Measurements from ENCODE around the gene RAB41. TPM values are rescaled to one million over a fixed set of nuclear protein-coding genes. Genes with fewer than 3 reads are reported as not detected.
A peak's percentile ranks its signal among the peaks of the same experiment; 100 is the strongest.

RAB41 gene
- total RNA-seq, 1 experiment from 2014 or later, result not detected

DNA sequence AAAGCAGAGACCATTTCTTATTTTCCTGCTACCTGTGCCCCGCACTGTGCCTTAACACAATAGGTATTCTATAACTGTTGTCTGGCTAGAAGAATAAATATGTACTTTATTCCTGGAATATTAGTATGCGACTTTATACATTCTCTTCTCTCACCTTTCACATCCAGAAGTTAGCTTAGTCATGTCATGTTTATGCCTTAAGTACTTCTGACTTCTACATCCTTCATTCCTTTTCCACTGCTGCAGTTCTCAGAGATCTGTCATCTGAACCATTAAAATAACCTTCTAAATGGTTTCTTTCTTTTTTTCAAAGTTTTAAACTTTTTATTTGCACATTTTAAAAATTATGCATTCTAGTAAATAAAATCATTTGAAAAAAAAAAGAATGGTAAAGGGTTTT lies 42.4 kb downstream of the RAB41 start:
- H3K4me3 ChIP-seq (ENCODE audit: insufficient read depth, low read depth, low read length), result no peak overlapping the region
- no peak for DNase-seq
- no peaks in the 10 kb centered on the region for H3K27me3 ChIP-seq (ENCODE audit: control insufficient read depth, insufficient read depth, low read length)
- no peaks in the 10 kb centered on the region for H3K36me3 ChIP-seq (replicated peaks; ENCODE audit: control insufficient read depth, insufficient read depth, low read length)

DNA sequence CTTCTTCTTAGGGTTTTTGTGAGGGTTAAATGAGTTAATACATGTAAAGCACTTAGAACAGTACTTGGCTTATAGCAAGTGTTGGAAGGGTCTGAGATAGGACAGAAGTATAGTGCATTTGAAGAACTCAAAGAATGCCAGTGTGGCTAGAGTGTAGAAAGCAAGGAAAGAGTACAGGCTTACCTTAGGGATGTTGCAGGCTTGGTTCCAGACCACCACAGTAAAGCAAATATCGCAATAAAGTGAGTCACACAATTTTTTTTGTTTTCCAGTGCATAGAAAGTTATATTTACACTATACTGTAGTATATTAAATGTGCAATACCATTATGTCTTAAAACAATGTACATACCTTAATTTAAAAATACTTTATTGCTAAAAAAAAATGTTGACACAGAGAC lies 49.2 kb downstream of the RAB41 start:
- DNase-seq, result no peak
- H3K4me3 ChIP-seq (ENCODE audit: insufficient read depth, low read depth, low read length), result no peak overlapping the region
- no peaks in the 10 kb centered on the region for H3K27me3 ChIP-seq (ENCODE audit: control insufficient read depth, insufficient read depth, low read length)
- peaks cover 1% of the 10 kb centered on the region; the same call in 1 of the 2 replicates for H3K36me3 ChIP-seq (replicated peaks; ENCODE audit: control insufficient read depth, insufficient read depth, low read length)

DNA sequence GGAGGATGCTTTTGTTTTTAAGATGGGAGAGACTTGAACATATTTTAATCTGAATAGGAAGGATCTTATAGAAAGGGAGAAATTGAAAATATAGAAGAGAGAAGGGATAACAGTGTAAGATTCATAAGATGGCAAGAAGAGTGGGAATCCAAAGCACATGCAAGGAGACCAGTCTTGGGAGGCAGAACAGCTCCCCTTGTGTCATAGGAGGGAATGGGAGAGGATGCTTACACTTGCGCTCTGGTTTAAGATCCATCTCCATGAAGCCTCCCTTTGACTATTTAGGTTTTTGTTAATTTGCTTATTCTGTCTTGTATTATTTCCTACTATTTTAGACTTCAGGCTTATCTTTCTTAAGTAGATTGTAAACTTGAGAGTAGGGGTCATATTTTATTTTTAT lies 50.6 kb downstream of the RAB41 start:
- H3K4me3 ChIP-seq (ENCODE audit: insufficient read depth, low read depth, low read length), result no peak overlapping the region
- DNase-seq, result peak; percentile 22
- H3K27me3 ChIP-seq (ENCODE audit: control insufficient read depth, insufficient read depth, low read length), result no peaks in the 10 kb centered on the region
- peaks cover 1% of the 10 kb centered on the region; the same call in 1 of the 2 replicates for H3K36me3 ChIP-seq (replicated peaks; ENCODE audit: control insufficient read depth, insufficient read depth, low read length)

Other genes starting within 250 kb of the RAB41 start
- gene AWAT2, start 232.2 kb upstream of the RAB41 start, total RNA-seq (2014; rRNA removed; shearing (Covaris generic)), result 0.26 TPM in 1 of 2 replicates, not detected in the other
- gene OTUD6A, start 219.7 kb upstream of the RAB41 start, total RNA-seq (2014; rRNA removed; shearing (Covaris generic)), result not detected in 2 replicates
- gene IGBP1, start 148.7 kb upstream of the RAB41 start, total RNA-seq (2014; rRNA removed; shearing (Covaris generic)), result 47.5 and 57.2 TPM in 2 replicates
- gene DGAT2L6, start 104.7 kb upstream of the RAB41 start, total RNA-seq (2014; rRNA removed; shearing (Covaris generic)), result 0.07 TPM in 1 of 2 replicates, not detected in the other
- gene AWAT1, start 47.5 kb upstream of the RAB41 start, total RNA-seq (2014; rRNA removed; shearing (Covaris generic)), result not detected in 2 replicates
- not detected in 2 replicates for gene P2RY4, start 22.0 kb upstream of the RAB41 start, total RNA-seq (2014; rRNA removed; shearing (Covaris generic))
- gene ARR3, start 13.8 kb upstream of the RAB41 start, total RNA-seq (2014; rRNA removed; shearing (Covaris generic)), result not detected in 2 replicates
- 35.0 and 37.5 TPM in 2 replicates for gene PDZD11, start 7.8 kb downstream of the RAB41 start, total RNA-seq (2014; rRNA removed; shearing (Covaris generic))
- 25.7 and 36.0 TPM in 2 replicates for gene KIF4A, start 7.9 kb downstream of the RAB41 start, total RNA-seq (2014; rRNA removed; shearing (Covaris generic))
- 1.5 and 2.0 TPM in 2 replicates for gene GDPD2, start 141.1 kb downstream of the RAB41 start, total RNA-seq (2014; rRNA removed; shearing (Covaris generic))
- 31.5 and 42.3 TPM in 2 replicates for gene DLG3, start 162.7 kb downstream of the RAB41 start, total RNA-seq (2014; rRNA removed; shearing (Covaris generic))

Measured in H7 (cell line).